Testis (tissue), 2 donors: ENCODE measurements around the gene MAPRE2.

Experiments used
- CTCF ChIP-seq, 3 experiments: fragments of 450-650 bp in 2 of 3; fragments of 200-600 bp in 1 of 3; sonication (generic) in 1 of 3; IDR thresholded peaks; one replicate each; pipeline ENCODE4 v1.5.1; 2016 to 2019; ENCODE audit warnings: antibody characterized with exemption in 3 of 3, mild to moderate bottlenecking in 2 of 3, moderate library complexity in 1 of 3
- POLR2A ChIP-seq: fragments of 450-650 bp; IDR thresholded peaks from one replicate; pipeline ENCODE4 v1.6.1; 2017; ENCODE audit warnings: antibody characterized with exemption, mild to moderate bottlenecking, moderate library complexity

GRCh38 chr18:35040988-35041814 is at the start of gene MAPRE2:
- TF ChIP-seq POLR2A: peak; percentile 92
- peak in 1 of 3 experiments; percentile 4 for TF ChIP-seq CTCF (IDR thresholded peaks at IDR 0.05)
